Mesenchymal stem cell (in vitro differentiated cells and primary cell): Measurements from ENCODE around the gene RTN4.

Experiments
- DNase-seq: peaks from one replicate; pipeline ENCODE4 v3.0.0-alpha.2; 2013
- H2AFZ ChIP-seq: one replicate; pipeline ENCODE4 v1.6.1; 2013; ENCODE audit warnings: low read depth, mild to moderate bottlenecking, control low read depth, inconsistent platforms, low read length, moderate library complexity
- H2AK5ac ChIP-seq: 2 replicates; pipeline ENCODE4 v1.6.1; 2013; ENCODE audit warnings: low read length, moderate library complexity, mild to moderate bottlenecking, inconsistent platforms; ENCODE audit not compliant: severe bottlenecking
- H2BK120ac ChIP-seq: one replicate; pipeline ENCODE4 v1.6.1; 2013; ENCODE audit warnings: low read depth, mild to moderate bottlenecking, inconsistent platforms, low read length, moderate library complexity
- H2BK12ac ChIP-seq, 2 experiments: one replicate each; pipeline ENCODE4 v1.6.1; 2013; ENCODE audit warnings: inconsistent platforms in 2 of 2, low read length in 2 of 2, mild to moderate bottlenecking in 2 of 2, moderate library complexity in 2 of 2, control low read depth in 1 of 2
- H2BK15ac ChIP-seq: one replicate; pipeline ENCODE4 v1.6.1; 2013; ENCODE audit warnings: mild to moderate bottlenecking, low read depth, inconsistent platforms; ENCODE audit not compliant: poor library complexity, severe bottlenecking
- H2BK5ac ChIP-seq: 2 replicates; pipeline ENCODE4 v1.6.1; 2013; ENCODE audit warnings: low read depth, mild to moderate bottlenecking, low read length, control low read depth, inconsistent platforms; ENCODE audit not compliant: poor library complexity, severe bottlenecking
- H3K14ac ChIP-seq, 2 experiments: one replicate each; pipeline ENCODE4 v1.6.1; 2013; ENCODE audit warnings: inconsistent platforms in 2 of 2, low read length in 2 of 2, control low read depth in 1 of 2, mild to moderate bottlenecking in 1 of 2, moderate library complexity in 1 of 2
- H3K18ac ChIP-seq, 2 experiments: one replicate each; pipeline ENCODE4 v1.6.1; 2013; ENCODE audit warnings: inconsistent platforms in 2 of 2, low read length in 2 of 2, control low read depth in 1 of 2, low read depth in 1 of 2, mild to moderate bottlenecking in 1 of 2
- H3K23ac ChIP-seq, 2 experiments: one replicate each; pipeline ENCODE4 v1.6.1; 2013; ENCODE audit warnings: inconsistent platforms in 2 of 2, low read length in 2 of 2, mild to moderate bottlenecking in 2 of 2, moderate library complexity in 2 of 2, control low read depth in 1 of 2
- H3K27ac ChIP-seq: 2 replicates; pipeline ENCODE4 v1.5.1; 2013; ENCODE audit warnings: mild to moderate bottlenecking, moderate library complexity, low read length, control low read depth, inconsistent platforms; ENCODE audit not compliant: poor library complexity, severe bottlenecking
- H3K27me3 ChIP-seq, 2 experiments: 2 replicates each; pipeline versions ENCODE4 v1.6.1 to v1.7.0; 2013; ENCODE audit warnings: low read length in 2 of 2, mild to moderate bottlenecking in 2 of 2, moderate library complexity in 2 of 2, control low read depth in 1 of 2, inconsistent platforms in 1 of 2; ENCODE audit not compliant: control insufficient read depth in 1 of 2, insufficient read depth in 1 of 2
- H3K36me3 ChIP-seq, 2 experiments: 2 replicates each; pipeline versions ENCODE4 v1.6.1 to v1.7.0; 2013; ENCODE audit warnings: low read length in 2 of 2, control low read depth in 1 of 2, inconsistent platforms in 1 of 2, low read depth in 1 of 2, mild to moderate bottlenecking in 1 of 2; ENCODE audit not compliant: insufficient read depth in 2 of 2, control insufficient read depth in 1 of 2
- H3K4ac ChIP-seq, 2 experiments: one replicate each; pipeline ENCODE4 v1.6.1; 2013; ENCODE audit warnings: inconsistent platforms in 2 of 2, low read length in 2 of 2, mild to moderate bottlenecking in 2 of 2, moderate library complexity in 2 of 2, control low read depth in 1 of 2, low read depth in 1 of 2
- H3K4me1 ChIP-seq: 2 replicates; pipeline ENCODE4 v1.6.1; 2013; ENCODE audit warnings: low read depth, low read length, control low read depth; ENCODE audit not compliant: control insufficient read depth, insufficient read depth
- H3K4me2 ChIP-seq: 2 replicates; pipeline ENCODE4 v1.6.1; 2013; ENCODE audit warnings: low read length, mild to moderate bottlenecking, inconsistent platforms; ENCODE audit not compliant: poor library complexity, severe bottlenecking
- H3K4me3 ChIP-seq, 2 experiments: 2 replicates each; pipeline versions ENCODE4 v1.5.1 to v1.7.0; 2013; ENCODE audit warnings: low read length in 2 of 2, mild to moderate bottlenecking in 2 of 2, control low read depth in 1 of 2, low read depth in 1 of 2; ENCODE audit not compliant: insufficient read depth in 1 of 2
- H3K79me1 ChIP-seq: replicated peaks from 2 replicates; pipeline ENCODE4 v1.6.1; 2013; ENCODE audit warnings: mild to moderate bottlenecking, control low read depth, low read length, inconsistent platforms; ENCODE audit not compliant: poor library complexity, severe bottlenecking
- H3K9ac ChIP-seq: 2 replicates; pipeline ENCODE4 v1.7.0; 2013; ENCODE audit warnings: mild to moderate bottlenecking, low read length, moderate library complexity
- H3K9me3 ChIP-seq: 2 replicates; pipeline ENCODE4 v1.7.0; 2013; ENCODE audit warnings: mild to moderate bottlenecking, low read length; ENCODE audit not compliant: control insufficient read depth
- H4K8ac ChIP-seq: one replicate; pipeline ENCODE4 v1.6.1; 2013; ENCODE audit warnings: inconsistent platforms, mild to moderate bottlenecking, low read length, moderate library complexity
- H4K91ac ChIP-seq: one replicate; pipeline ENCODE4 v1.6.1; 2013; ENCODE audit warnings: mild to moderate bottlenecking, low read length, inconsistent platforms
- WGBS: methylation state at CpG from one replicate; pipeline ENCODE4 v1.1.7; 2013; ENCODE audit warnings: mixed read lengths; 5-methylcytosine and 5-hydroxymethylcytosine counted together

Gene RTN4

GRCh38 chr2:55087936-55088335 lies 37.7 kb upstream of the RTN4 start:
- Histone ChIP-seq H3K4me1 (no peaks in the 10 kb centered on the region), H3K79me1 (no peaks in the 10 kb centered on the region), H2BK5ac (no peak overlapping the region), H3K4ac (peak overlapping the region in 1 of 2 experiments; percentile 58), H2AFZ (no peak overlapping the region), H3K27me3 (no peaks in the 10 kb centered on the region), H3K4me2 (no peak overlapping the region), H2BK15ac (no peak overlapping the region), H3K9ac (no peak overlapping the region), H3K27ac (no peak overlapping the region), H3K9me3 (no peaks in the 10 kb centered on the region), H3K4me3 (no peak overlapping the region), H3K14ac (no peak overlapping the region), H4K8ac (peak overlapping the region; percentile 57), H3K18ac (peak overlapping the region in 1 of 2 experiments; percentile 82), H3K36me3 (no peaks in the 10 kb centered on the region), H2BK12ac (peak overlapping the region in 1 of 2 experiments; percentile 93), H4K91ac (no peak overlapping the region), H2BK120ac (no peak overlapping the region), H2AK5ac (no peak overlapping the region), H3K23ac (no peak overlapping the region)
- WGBS, result 29% methylated on average over 3 of the region's 3 CpGs
- DNase-seq, result peak; percentile 51

- Histone ChIP-seq H4K91ac (no peak overlapping the region), H3K14ac (no peak overlapping the region), H3K4ac (no peak overlapping the region), H2AK5ac (no peak overlapping the region), H3K27me3 (no peaks in the 10 kb centered on the region), H2BK120ac (no peak overlapping the region), H3K18ac (peak overlapping the region in 1 of 2 experiments; percentile 34), H2BK15ac (no peak overlapping the region), H3K9me3 (no peaks in the 10 kb centered on the region), H3K4me3 (no peak overlapping the region), H3K9ac (no peak overlapping the region), H3K36me3 (no peaks in the 10 kb centered on the region), H3K4me1 (no peaks in the 10 kb centered on the region), H2BK5ac (no peak overlapping the region), H2AFZ (no peak overlapping the region), H4K8ac (no peak overlapping the region), H3K23ac (no peak overlapping the region), H3K27ac (no peak overlapping the region), H2BK12ac (no peak overlapping the region), H3K4me2 (no peak overlapping the region), H3K79me1 (no peaks in the 10 kb centered on the region)
- DNase-seq, result peak; percentile 53
Observed at GRCh38 chr2:55087501-55087900, 37.2 kb upstream of the RTN4 start.

- no peak overlapping the region for H3K14ac ChIP-seq
- no peak overlapping the region for H2BK15ac ChIP-seq
- H4K91ac ChIP-seq, result no peak overlapping the region
- H3K9me3 ChIP-seq, result peaks cover 5% of the 10 kb centered on the region
- H3K9ac ChIP-seq, result no peak overlapping the region
- H3K4ac ChIP-seq, result no peak overlapping the region
- no peaks in the 10 kb centered on the region for H3K4me1 ChIP-seq
- H4K8ac ChIP-seq, result no peak overlapping the region
- WGBS, result 96% methylated on average over 4 of the region's 5 CpGs
- no peak overlapping the region for H3K27ac ChIP-seq
- no peak overlapping the region for H3K23ac ChIP-seq
- no peaks in the 10 kb centered on the region for H3K79me1 ChIP-seq
- H2BK120ac ChIP-seq, result no peak overlapping the region
- H2BK12ac ChIP-seq, result no peak overlapping the region
- H3K27me3 ChIP-seq, result no peaks in the 10 kb centered on the region
- H3K4me3 ChIP-seq, result no peak overlapping the region
- DNase-seq, result no peak
- no peak overlapping the region for H3K4me2 ChIP-seq
- no peak overlapping the region for H3K18ac ChIP-seq
- H2AK5ac ChIP-seq, result no peak overlapping the region
- H3K36me3 ChIP-seq, result no peaks in the 10 kb centered on the region
- no peak overlapping the region for H2BK5ac ChIP-seq
- no peak overlapping the region for H2AFZ ChIP-seq
Observed at GRCh38 chr2:55085113-55086040, 35.1 kb upstream of the RTN4 start.

GRCh38 chr2:55084641-55085040 lies 34.4 kb upstream of the RTN4 start:
- Histone ChIP-seq H3K27ac (no peak overlapping the region), H2AK5ac (no peak overlapping the region), H3K18ac (peak overlapping the region in 1 of 2 experiments; percentile 8), H3K79me1 (no peaks in the 10 kb centered on the region), H3K27me3 (no peaks in the 10 kb centered on the region), H2BK12ac (peak overlapping the region in 1 of 2 experiments; percentile 31), H3K4ac (peak overlapping the region in 1 of 2 experiments; percentile 34), H3K36me3 (no peaks in the 10 kb centered on the region), H2BK5ac (no peak overlapping the region), H3K23ac (no peak overlapping the region), H3K9ac (no peak overlapping the region), H3K4me3 (no peak overlapping the region), H3K4me1 (no peaks in the 10 kb centered on the region), H2BK15ac (no peak overlapping the region), H4K91ac (no peak overlapping the region), H2BK120ac (no peak overlapping the region), H4K8ac (no peak overlapping the region), H3K4me2 (no peak overlapping the region), H3K9me3 (peaks cover 11% of the 10 kb centered on the region), H2AFZ (no peak overlapping the region), H3K14ac (no peak overlapping the region)
- no peak for DNase-seq
- 92% methylated on average over 3 of the region's 3 CpGs for WGBS
